ENCODE results near the gene CCDC78. TPM values are rescaled to one million over a fixed set of nuclear protein-coding genes. Genes with fewer than 3 reads are reported as not detected.

The CCDC78 gene
- total RNA-seq, 1 donor from 2014 or later = 0.20 TPM

DNA sequence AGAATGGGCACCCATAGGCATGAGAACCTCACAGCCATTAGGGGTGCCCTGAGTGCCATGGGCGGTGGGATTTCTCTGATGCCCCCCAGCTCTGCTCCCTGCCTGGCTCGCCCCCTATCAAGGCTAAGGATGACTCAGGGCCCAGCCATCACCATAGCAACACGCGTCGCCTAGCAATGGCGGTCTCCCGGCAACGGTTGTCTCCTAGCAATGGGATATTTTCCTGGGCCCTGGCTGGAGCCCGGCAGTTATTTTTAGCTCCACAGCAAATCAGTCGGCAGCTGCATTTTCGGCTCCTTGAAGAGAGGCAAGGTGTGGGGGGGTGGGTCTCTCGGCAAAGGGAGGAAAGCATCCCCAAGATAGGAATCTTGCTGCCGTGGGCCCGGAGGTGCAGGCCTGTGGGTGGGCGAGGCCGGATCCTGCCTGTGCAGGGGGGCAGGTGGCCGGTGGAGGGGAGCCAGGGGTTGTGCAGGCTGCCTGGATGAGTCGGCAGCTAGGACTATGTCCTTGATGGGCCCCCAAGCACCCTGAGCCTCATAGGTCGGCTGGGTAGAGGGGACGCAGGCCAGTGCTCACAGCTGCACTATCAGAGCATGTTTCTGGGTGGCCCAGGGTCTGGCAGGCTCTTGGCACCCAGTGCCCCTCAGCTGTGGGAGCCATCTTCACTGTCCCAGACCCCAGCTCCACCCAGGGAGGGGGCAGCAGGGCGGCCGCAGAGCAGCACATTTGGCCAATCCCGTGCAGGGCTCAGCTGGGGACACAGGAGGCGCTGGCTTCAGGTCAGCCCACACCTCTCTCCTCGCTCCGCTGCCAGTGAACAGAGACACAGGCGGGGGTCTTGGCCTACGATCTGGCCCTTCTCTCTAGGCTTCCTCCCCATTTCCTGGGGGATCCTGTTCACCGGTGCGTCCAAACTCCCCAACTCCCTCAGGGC is 16.4 kb downstream of the CCDC78 start:
- peak; percentile 15 for DNase-seq

DNA sequence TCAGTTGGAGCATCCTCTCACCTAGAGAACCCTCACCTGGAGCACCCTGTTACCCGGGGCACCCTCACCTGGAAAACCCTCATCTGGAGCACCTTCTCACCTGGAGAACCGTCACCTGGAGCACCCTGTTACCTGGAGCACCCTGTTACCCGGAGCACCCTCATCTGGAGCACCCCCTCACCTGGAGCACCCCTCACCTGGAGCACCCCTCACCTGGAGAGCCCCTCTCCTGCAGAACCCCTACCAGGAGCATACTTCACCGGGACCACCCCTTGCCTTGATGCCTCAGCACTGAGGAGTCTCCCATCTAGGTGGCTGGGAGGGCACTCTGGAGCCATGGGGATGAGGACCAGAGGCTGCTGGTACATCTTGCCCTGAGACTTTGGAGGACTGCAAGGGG is 17.3 kb downstream of the CCDC78 start:
- no peak for DNase-seq

DNA sequence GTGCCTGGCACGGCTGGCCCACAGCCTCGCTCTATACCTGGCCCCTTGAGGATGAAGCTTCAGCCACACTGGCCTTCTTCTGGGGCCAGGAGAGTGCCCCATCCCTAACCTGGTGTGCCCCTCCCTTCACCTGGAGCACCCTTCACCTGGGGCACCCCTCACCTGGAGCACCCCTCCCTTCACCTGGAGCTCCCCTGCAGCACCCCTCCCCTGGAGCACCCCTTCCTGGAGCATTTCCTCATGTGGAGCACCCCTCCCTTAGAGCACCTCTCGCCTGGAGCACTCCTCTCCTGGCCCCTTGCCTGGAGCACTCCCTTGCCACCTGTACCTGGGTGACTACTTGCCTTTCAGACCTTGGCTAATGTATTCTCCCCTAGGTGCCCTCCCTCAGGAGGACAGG is 18.2 kb downstream of the CCDC78 start:
- no peak for DNase-seq

DNA sequence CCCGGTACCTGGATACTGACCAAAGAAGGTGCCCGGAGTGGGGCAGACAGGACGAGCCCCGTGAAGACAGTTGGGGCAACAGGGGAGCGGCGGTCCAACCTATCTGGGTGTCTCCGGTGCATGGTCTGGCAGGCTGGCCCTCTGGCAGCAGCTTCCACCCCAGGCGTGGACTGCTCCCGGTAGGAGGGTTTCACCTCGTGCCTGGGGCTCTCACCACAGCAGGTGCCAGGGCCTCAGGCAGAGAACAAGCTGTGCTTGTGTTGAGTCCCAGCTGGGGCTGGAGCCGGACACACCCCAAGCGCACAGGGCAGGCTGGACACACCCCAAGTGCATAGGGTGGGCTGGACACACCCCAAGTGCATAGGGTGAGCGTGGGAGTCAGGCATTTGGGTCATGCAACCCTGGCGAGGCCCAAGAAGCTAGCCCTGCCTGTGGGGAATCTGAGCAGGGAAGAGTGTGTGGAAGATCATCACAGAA is 19.1 kb downstream of the CCDC78 start:
- DNase-seq = no peak

DNA sequence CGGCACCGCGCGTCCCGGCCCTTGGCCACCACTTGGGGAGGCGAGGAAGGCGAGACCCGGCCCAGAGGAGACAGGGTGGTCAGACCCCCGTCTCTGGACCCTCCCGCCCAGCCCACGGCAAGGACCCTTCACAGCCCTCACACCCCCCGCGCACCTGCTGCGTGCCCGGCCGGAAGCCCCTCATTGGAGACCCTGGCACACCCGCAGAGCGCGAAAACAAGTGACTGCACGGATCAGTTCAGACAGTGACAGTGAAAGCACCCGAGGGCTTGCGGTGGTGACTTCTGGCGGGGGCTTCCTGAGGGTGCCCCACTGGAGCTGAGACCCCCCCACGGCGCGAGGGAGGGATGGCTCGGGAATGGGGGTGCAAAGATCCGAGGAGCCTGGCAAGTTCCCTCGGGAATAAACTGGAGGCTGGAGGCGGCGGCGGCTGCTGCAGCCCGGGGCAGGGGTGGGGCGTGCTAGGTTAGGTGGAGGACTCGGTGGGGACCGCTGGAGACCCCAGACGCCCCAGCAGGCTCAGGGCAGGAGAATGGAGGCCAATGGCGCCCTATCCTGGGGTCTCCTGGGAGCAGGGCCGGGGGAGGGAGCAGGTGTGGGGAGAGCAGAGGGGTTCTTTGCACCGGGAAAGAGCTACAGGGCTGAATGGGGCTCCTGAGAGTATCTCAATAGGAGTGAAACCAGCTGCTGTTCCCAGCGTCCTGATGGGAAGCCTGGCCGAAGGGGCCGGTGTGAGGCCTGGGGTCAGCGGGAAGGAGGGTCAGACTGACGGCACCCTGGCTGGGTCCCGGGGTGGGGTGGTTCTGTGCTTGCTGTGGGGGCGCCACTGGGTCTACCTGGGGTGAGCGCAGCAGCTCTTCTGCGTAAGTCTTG is 19.8 kb downstream of the CCDC78 start:
- DNase-seq = no peak

DNA sequence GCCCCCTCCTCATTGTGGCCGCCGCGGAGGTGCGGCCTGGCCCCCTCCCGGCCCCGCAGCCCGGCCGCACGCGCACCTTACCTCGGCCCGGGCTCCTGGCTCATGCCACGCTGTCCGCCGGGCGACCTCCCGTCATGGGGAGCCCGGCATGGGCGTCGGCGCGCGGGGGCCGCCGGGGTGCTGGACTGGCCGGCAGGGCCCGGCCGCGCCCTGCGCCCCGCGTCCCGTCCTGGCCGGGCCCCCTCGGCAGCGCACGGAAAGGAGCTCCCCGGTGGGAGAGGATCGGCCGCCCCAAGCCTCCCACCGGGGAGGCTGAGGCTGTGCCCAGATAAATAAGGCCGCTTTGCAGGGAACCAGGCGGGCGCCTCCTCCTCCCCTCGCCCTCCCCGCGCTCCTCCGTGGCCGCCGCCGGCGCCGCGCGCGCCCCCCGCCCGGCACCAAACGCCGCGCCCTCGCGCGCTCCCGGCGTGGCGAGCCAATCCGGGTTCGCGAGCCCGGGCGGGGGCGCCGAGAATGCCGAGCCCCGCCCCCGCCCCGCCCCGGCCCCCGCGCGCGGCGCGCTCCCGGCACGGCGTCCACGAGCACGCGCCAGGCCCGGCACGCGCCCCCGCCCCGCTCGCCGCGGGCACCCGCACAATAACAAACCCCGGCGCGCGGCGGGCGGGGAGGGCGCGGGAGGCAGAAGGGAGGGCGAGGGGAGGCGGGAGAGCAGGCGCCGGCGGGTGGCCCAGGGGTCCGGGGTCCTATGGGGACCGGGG is 20.6 kb downstream of the CCDC78 start, which contains the start of gene FBXL16:
Gene FBXL16 (minus strand): TSS at position 371 of the 758 bp plus-strand sequence. CDS start 8,396 bp downstream, outside the sequence.
- no peak for DNase-seq

DNA sequence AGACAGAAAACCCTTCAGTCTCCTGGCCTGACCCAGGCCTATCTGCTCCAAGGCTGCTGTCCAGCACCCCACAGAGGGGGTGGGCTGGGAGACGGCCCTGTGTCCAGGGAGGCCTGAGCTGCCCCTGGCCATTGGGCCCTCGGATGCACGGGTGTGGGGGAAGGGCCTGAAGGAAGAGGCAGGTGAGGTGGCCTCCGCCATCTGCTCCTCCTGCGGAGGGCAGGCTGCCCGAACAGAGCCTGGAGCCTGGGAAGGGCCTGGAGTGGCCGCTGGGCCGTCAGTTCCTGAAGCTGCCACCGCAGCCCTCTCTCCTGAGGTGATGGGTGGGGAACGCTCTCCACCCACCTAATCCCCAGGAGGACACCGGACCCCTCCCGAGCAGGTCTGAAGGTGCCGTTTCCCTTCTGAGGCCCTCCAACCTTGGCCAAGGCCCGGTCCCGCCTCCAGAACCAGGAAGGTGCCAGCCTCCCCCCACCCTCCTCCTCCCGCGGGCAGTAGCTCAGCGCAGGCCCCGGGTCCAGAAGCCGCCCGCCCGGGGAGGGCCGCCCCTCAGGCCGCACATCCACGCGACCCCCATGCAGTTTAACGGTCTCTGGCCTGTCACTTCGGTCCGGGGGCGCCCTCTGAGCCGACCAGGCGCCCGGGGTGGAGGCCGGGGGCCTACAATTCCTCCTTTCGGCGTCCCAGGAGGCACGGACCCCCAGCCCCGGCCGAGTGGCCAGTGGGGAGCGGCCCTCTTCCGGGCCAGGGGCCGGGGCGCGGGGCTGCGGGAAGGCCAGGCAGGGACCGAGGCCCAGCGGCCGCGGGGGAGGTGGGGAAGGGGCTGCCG is 21.5 kb downstream of the CCDC78 start:
- DNase-seq = no peak

DNA sequence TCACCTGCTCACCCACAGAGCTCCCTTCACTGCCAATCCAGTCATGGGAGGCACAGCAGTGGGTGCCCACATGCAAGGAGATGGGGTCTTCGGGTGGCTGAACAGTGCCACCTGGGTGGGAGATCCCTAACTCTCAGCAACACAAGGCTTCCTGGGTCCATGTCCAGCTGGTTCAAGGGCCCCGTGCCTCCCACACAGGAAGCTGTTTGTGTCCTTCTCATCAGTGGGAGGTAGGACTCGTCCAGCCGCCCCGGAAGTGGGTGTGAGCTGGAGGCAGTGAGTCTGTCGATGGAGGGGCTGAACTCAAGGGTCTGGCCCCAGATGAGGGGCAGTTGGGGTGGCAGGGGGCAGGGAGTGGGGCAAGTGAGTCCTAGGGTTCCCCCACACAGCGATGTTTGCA is 22.2 kb downstream of the CCDC78 start:
- no peak for DNase-seq

DNA sequence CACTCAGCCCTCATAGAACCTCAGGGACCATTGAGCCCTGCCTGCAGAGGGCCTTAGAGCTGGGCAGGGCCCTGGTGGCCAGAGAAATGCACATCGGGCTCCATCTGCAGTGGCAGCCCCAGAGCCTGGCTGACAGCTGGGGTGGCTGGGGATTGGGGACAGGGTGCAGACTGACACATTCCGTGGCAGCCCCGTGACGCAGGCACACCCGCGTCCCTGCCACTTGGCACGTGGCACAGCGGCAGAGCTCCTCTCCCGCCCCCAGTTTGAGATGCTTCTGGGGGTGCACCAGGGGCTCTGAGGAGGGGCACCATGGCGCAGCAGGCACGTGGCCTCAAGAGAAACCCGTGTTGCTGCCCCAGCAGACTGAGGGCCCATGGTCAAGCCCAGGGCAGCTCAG is 22.8 kb downstream of the CCDC78 start:
- DNase-seq = no peak

DNA sequence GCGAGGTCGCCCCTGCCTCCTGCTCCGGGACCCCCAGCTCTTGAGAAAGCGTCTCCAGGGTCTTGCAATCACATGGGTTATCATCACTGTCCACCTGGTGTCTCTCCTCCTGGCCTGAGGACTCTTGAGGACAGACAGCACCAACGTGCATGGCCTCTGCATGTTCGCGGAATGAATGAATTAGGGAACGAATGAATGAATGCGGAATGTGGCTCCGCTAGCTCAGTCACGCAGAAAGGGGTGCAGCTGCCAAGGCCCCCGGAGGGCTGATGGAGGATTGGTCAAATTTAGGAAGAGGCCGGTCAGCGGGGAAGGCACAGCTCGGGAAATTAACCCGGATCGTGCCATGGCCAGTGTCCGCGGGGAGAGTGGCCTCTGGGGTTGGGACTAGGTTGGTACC is 23.9 kb downstream of the CCDC78 start:
- no peak for DNase-seq

DNA sequence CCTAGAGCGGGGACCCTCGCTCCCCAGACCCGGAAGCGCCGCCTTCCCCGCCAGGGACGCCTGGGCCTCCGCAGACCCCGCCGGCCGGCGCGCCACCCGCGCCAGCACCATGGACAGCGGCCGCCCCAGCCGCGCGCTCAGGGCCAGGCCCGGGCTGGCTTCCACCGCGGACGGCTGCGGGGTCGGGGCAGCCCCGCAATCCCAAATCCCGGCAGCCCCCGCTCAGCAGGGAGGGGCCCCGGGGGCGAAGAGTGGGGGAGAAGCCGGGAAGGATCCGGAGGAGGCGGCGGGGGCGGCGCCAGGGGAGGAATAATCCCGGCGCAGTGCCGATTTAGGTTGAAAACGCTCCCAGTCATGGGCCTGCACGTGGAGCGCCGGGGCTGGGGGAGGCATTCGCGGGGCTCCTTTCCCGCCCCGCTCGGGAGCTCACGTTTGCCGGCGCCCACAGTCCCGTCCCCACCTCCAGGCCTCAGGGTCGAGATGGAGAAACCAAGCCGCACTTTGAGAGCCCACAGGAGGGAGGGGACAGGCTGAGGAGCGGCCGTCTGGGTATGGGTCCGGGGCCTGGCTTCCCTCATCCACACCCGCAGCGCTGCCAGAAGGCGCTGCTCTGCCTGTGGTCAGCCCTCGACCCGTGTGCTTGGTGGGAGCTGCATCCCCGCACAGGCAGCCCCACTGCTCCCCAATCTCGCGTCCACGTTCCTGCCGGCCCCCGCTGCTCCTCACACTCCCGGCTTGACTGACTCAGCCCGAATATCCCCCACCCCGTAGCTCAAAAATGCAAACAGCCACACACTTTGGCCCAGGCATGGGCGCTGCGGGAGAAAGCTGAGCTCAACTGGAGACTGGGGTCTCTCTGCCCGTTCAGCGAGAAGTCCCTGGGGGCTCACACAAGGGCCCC is 25.3 kb downstream of the CCDC78 start:
- no peak for DNase-seq

DNA sequence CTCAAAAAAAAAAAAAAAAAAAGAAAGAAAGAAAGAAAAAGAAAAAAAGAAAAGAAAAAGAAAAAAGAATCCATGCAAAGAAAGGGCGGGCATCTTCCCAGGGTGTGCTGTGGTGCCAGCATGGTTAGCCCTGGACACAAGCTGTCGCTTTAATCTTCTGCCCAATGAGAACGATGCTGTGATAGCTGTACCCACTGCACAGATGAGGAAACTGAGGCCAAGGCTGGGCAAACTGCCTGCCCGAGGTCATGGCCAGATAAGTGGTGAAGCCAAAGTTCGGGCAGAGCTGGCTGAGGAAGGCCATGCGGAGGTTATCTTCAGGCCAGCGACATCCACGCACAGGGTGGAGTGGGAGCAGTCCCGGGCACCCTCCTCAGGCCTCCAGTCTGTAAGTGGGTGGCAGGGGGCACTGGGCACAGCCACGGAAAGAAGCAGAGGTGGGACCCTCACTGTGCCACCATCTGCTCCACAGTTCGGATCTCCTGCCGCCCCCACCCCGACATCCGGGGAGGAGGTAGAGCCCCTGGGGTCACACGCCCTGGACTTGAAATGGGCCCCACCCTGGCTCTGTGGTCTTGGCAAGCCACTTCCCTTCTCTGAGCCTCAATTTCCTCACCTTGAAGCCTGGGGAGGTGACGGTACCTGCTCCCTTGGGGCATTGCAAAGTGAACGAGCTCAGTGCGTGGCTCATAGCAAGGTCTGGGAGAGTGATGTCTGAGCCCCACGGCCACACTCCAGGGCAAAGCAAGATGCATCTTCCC is 27.2 kb downstream of the CCDC78 start:
- no peak for DNase-seq

DNA sequence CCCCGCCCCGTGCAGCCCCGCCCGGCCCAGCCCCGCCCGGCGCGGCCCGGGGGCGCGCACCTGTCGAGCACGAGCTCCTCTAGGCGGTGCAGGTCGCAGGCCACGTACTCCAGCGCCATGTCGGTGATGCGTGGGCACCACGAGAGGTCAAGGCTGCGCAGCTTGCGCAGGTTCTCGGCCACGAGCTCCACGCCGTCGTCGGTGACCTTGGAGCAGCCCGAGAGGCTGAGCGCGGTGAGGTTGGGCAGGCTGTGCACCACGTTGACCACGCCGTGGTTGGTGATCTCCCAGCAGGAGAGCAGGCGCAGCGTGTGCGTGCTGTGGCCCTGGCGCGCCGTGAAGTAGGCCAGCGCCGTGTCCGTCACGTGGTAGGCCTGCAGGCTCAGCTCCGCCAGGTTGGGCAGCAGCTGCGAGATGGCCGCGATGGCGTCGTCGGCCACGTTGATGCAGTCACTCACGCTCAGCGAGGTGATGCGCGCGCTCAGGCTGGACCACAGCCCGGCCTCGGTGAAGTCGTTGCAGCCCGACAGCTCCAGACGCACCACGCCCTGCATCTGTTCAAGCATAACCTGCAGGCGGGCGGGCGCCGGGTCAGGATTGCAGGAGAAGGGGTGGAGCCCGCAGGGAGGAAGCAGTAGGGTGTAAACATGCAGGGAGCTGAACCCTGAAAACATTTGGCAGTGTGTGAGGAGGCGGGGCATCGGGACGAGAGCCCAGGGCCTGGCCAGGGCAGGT is 30.7 kb downstream of the CCDC78 start:
- no peak for DNase-seq

DNA sequence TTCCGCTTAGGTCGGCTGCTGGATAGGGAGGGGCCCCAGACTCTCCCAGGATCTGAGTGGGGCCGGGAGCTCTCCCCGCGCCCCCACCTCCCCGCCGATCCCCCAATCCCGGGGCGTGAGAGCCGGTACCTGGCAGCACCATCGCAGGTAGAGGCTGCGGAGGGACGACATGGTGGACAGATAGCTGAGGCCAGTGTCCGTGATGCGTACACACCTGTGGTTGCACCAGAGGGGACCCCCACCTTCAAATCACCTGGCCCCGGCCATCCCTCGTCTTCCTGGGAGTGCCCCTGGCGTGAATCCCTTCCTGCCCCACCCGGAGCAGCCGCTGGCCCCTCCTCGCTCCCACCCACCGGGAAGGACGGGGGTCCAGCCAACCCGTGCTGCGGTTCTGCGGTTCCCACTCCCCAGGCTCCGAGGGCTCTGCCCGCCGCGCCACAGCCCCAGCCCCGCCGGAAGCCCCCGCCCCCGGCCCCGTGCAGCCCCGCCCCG is 31.3 kb downstream of the CCDC78 start:
- no peak for DNase-seq

DNA sequence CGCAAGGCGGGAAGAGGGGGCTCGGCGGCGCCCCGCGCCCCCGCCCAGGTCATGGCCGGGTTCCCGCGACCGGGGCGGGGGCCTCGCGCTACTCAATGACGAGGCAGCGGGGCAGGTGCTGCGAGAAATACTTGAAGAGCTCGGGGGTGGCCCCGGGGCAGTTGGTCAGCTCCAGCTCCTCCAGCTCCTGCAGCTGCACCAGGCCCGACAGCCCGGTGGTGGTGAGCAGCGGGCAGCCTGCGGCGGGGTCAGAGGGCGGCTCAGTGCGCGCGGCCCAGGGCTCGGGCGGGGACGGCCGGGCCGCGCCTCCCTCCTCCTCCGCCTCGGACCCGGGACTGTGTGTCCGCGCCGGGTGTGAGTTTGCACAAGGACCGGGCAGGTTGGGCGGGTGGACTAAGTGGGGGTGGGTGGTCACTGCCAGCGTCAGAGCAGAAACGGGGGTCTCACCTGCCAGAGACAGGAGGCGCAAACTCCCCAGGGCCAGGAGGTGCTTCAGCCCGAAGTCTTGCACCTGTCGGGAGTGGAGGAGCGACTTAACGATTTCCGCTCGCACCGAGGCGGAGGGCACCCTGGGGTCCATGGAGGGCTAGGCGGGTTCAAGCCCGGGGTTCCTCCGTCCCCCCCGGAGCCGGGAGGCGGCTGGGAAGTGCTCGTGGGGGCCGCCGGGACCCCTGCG is 31.9 kb downstream of the CCDC78 start:
- no peak for DNase-seq

DNA sequence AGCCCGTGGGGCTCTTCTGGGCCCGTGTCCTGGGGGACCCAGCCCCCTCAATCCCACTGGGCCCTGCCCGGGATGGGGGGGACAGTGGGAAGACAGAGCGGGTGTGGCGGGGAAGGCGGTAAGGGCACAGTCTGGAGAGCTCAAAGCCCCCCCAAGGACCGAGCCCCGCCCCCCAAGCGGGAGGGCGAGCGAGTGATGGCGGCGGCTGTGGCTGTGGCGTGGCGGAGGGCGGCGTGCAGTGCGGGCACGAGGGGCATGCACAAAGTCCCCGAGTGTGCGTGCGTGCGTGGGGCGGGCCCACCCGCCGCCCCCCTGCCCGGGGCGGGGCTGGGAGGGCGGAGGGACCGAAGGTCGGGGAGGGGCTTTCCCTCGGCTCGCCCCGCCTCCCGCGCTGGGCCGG is 32.5 kb downstream of the CCDC78 start:
- no peak for DNase-seq

DNA sequence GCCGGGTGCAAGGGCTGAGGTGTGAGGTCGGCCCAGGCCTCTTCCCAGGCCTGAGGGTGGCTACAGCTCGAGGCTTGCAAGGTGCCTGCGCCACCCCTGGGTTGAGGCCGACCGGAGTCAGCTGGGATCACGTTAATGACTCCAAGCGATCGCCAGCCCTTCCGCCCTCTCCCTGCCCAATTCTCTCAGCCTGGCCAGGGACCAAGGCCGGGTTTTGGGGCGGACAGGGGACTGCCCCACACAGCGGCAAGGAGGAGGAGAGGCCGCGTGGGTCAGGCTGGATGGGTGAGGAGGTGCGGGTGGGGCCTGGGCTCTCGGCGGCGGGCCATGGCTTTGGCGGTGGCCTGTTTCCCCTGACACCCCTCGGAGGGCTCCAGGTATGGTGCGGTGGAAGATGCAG is 32.9 kb downstream of the CCDC78 start:
- no peak for DNase-seq
